ENCODE data around the gene CBX5. TPM values are rescaled to one million over a fixed set of nuclear protein-coding genes. Genes with fewer than 3 reads are reported as not detected.
"Not testable (repeated sequence)": the region's sequence is repeated elsewhere in the genome, so short reads cannot be mapped to it uniquely, and the experiment has no call there.

The CBX5 gene
- total RNA-seq, 1 experiment from 2014 or later = 130 TPM

- CTCF ChIA-PET = interaction anchor here (0.6 kb wide), 1 partner anchor 136 kb away, joined by 12 read pairs; no protein-coding TSS in a partner anchor
- ATAC-seq = no peak
- in situ Hi-C loops (cut with HindIII; ENCODE audit: low pct_unique_long_range_greater_than_20kb, low sequenced_read_pairs) = no loop called here
Observed at GRCh38 chr12:54232790-54233189, 47.1 kb downstream of the CBX5 start.

GRCh38 chr12:54231269-54231668 lies 48.7 kb downstream of the CBX5 start:
- ATAC-seq; H3K36me3 ChIP-seq (ENCODE audit: control insufficient read depth, insufficient read depth, low read length); in situ Hi-C loops (cut with HindIII; ENCODE audit: low pct_unique_long_range_greater_than_20kb, low sequenced_read_pairs); H3K27ac ChIP-seq (ENCODE audit: low read length); POLR2A ChIA-PET; H3K9me3 ChIP-seq (ENCODE audit: control insufficient read depth, insufficient read depth, low read depth, low read length); CTCF ChIA-PET; H3K4me3 ChIP-seq (ENCODE audit: low read depth in 2 of 2, low read length in 2 of 2); H3K27me3 ChIP-seq (ENCODE audit: control insufficient read depth, insufficient read depth, low read length); BruUV-seq (replicated peaks); DNase-seq (ENCODE audit: low read depth, low spot score); intact Hi-C loops (cut with micrococcal nuclease; ENCODE audit: unreplicated experiment): not testable (repeated sequence)
- peaks cover 14% of the 10 kb centered on the region for H3K4me1 ChIP-seq (ENCODE audit: control insufficient read depth, insufficient read depth, low read length)

More at GRCh38 chr12:54232790-54233189, 47.1 kb downstream of the CBX5 start:
- POLR2A ChIA-PET = no interaction called here
- Histone ChIP-seq H3K9me3 (ENCODE audit: control insufficient read depth, insufficient read depth, low read depth, low read length) (no peaks in the 10 kb centered on the region), H3K27me3 (ENCODE audit: control insufficient read depth, insufficient read depth, low read length) (no peaks in the 10 kb centered on the region), H3K4me1 (ENCODE audit: control insufficient read depth, insufficient read depth, low read length) (peaks cover 14% of the 10 kb centered on the region), H3K4me3 (ENCODE audit: low read depth in 2 of 2, low read length in 2 of 2) (no peak overlapping the region), H3K36me3 (ENCODE audit: control insufficient read depth, insufficient read depth, low read length) (no peaks in the 10 kb centered on the region; the same call in 1 of the 2 replicates), H3K27ac (ENCODE audit: low read length) (no peak overlapping the region)
- BruUV-seq (replicated peaks) = no TSS peak
- intact Hi-C loops (cut with micrococcal nuclease; ENCODE audit: unreplicated experiment) = no loop called here
- no peak for DNase-seq (ENCODE audit: low read depth, low spot score)
- TF ChIP-seq SIN3A (IDR thresholded peaks at IDR 0.05; ENCODE audit: borderline replicate concordance, insufficient read depth, low read depth, low read length) = no peak
- TF ChIP-seq CTCF (IDR thresholded peaks at IDR 0.05) = peak; percentile 10; the same call in 1 of the 2 replicates

DNA sequence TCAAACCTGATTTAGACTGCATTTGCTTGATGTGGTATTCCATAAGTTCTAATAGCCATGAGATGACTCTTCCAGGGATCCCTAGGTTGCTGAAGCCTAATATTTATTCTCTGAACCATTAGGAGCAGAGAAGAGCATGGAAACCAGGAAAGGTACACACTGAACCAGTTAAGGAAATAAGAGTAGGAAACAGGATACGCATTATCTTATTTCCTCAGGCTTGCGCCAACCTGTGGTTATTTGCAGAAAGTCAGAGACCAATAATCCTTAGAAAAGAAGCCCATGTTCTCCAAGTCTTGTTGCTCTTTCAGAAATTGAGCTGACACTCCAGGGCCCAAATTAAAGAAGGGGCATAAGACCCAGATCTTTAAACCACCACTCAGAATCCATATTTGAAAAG lies 49.4 kb downstream of the CBX5 start:
- POLR2A ChIA-PET = no interaction called here
- CTCF ChIA-PET = no interaction called here

More for the DNA sequence above, 49.4 kb downstream of the CBX5 start:
- no peaks in the 10 kb centered on the region; the same call in 1 of the 2 replicates for H3K36me3 ChIP-seq (ENCODE audit: control insufficient read depth, insufficient read depth, low read length)
- peaks cover 14% of the 10 kb centered on the region for H3K4me1 ChIP-seq (ENCODE audit: control insufficient read depth, insufficient read depth, low read length)
- BruUV-seq (replicated peaks) = no TSS peak
- no peak for TF ChIP-seq POLR2AphosphoS5 (IDR thresholded peaks at IDR 0.05; ENCODE audit: low read depth, low read length)
- TF ChIP-seq TCF7L2 (IDR thresholded peaks at IDR 0.05; ENCODE audit: low read depth, low read length) = no peak
- no peak for TF ChIP-seq SIN3A (IDR thresholded peaks at IDR 0.05; ENCODE audit: borderline replicate concordance, insufficient read depth, low read depth, low read length)
- TF ChIP-seq, protein P1, sequence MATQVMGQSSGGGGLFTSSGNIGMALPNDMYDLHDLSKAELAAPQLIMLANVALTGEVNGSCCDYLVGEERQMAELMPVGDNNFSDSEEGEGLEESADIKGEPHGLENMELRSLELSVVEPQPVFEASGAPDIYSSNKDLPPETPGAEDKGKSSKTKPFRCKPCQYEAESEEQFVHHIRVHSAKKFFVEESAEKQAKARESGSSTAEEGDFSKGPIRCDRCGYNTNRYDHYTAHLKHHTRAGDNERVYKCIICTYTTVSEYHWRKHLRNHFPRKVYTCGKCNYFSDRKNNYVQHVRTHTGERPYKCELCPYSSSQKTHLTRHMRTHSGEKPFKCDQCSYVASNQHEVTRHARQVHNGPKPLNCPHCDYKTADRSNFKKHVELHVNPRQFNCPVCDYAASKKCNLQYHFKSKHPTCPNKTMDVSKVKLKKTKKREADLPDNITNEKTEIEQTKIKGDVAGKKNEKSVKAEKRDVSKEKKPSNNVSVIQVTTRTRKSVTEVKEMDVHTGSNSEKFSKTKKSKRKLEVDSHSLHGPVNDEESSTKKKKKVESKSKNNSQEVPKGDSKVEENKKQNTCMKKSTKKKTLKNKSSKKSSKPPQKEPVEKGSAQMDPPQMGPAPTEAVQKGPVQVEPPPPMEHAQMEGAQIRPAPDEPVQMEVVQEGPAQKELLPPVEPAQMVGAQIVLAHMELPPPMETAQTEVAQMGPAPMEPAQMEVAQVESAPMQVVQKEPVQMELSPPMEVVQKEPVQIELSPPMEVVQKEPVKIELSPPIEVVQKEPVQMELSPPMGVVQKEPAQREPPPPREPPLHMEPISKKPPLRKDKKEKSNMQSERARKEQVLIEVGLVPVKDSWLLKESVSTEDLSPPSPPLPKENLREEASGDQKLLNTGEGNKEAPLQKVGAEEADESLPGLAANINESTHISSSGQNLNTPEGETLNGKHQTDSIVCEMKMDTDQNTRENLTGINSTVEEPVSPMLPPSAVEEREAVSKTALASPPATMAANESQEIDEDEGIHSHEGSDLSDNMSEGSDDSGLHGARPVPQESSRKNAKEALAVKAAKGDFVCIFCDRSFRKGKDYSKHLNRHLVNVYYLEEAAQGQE (IDR thresholded peaks at IDR 0.05; ENCODE audit: insufficient read depth in 1 of 2, low read depth in 2 of 2, low read length in 1 of 2) = no peak
- no peak for TF ChIP-seq CTCF (IDR thresholded peaks at IDR 0.05)
- no peak overlapping the region; the same call in 1 of the 2 replicates for H3K27ac ChIP-seq (ENCODE audit: low read length)
- in situ Hi-C loops (cut with HindIII; ENCODE audit: low pct_unique_long_range_greater_than_20kb, low sequenced_read_pairs) (no loop called here), intact Hi-C loops (cut with micrococcal nuclease; ENCODE audit: unreplicated experiment) (no loop called here)
- DNase-seq (ENCODE audit: low read depth, low spot score) (no peak), ATAC-seq (no peak)
- no peak overlapping the region for H3K4me3 ChIP-seq (ENCODE audit: low read depth in 2 of 2, low read length in 2 of 2)
- H3K27me3 ChIP-seq (ENCODE audit: control insufficient read depth, insufficient read depth, low read length) = no peaks in the 10 kb centered on the region
- no peaks in the 10 kb centered on the region for H3K9me3 ChIP-seq (ENCODE audit: control insufficient read depth, insufficient read depth, low read depth, low read length)
